SKM-1 (cell line): ENCODE data around the gene KLHL34.

Source experiments
- DNase-seq: peaks from one replicate; lab custom pipeline; 2025; ENCODE audit not compliant: unreplicated experiment; lab: John Stamatoyannopoulos, UW

The KLHL34 gene

GRCh38 chrX:21655901-21656586 is 2.1 kb downstream of the KLHL34 start:
- no peak for DNase-seq

GRCh38 chrX:21645886-21646285 is 12.2 kb downstream of the KLHL34 start:
- no peak for DNase-seq

- no peak for DNase-seq
These were observed 12.7 kb downstream of the KLHL34 start for GRCh38 chrX:21645431-21645830.

- DNase-seq: no peak
These were observed 18.4 kb downstream of the KLHL34 start for GRCh38 chrX:21639775-21640174.

- DNase-seq: no peak
These were observed 19.8 kb downstream of the KLHL34 start for GRCh38 chrX:21638311-21638710.

GRCh38 chrX:21632027-21632426 is 26.1 kb downstream of the KLHL34 start:
- no peak for DNase-seq

- no peak for DNase-seq
These were observed 34.2 kb downstream of the KLHL34 start for GRCh38 chrX:21623778-21624501.

- DNase-seq: no peak
These were observed 37.9 kb downstream of the KLHL34 start for GRCh38 chrX:21620234-21620633.

- no peak for DNase-seq
These were observed 41.7 kb downstream of the KLHL34 start for GRCh38 chrX:21616386-21616785.

- DNase-seq: no peak
These were observed 46.0 kb downstream of the KLHL34 start for GRCh38 chrX:21612154-21612553.

GRCh38 chrX:21610168-21610567 is 48.0 kb downstream of the KLHL34 start:
- no peak for DNase-seq

GRCh38 chrX:21606002-21606401 is 52.1 kb downstream of the KLHL34 start:
- no peak for DNase-seq
